Astrocyte of the cerebellum (primary cell): ENCODE measurements around the gene PDGFRA.
A peak's percentile ranks its signal among the peaks of the same experiment; 100 is the strongest.

Experiments
- DNase-seq: peaks from one replicate; pipeline ENCODE4 v3.0.0-alpha.2; 2011; ENCODE audit warnings: low read depth
- H3K4me3 ChIP-seq: 2 replicates; pipeline ENCODE4 v1.5.1; 2011; ENCODE audit warnings: mild to moderate bottlenecking, low read depth, low read length, moderate library complexity
- in situ Hi-C: cut with HindIII; loops from 2 replicates; pipeline ENCODE4 v1.10.0; 2017; ENCODE audit warnings: low sequenced_read_pairs
- TF ChIP-seq, protein P1 (sequence below): IDR thresholded peaks from 2 replicates; pipeline ENCODE4 v1.5.1; 2012; ENCODE audit warnings: low read length, low read depth, moderate library complexity, mild to moderate bottlenecking; ENCODE audit errors: missing control alignments

The PDGFRA gene

DNA sequence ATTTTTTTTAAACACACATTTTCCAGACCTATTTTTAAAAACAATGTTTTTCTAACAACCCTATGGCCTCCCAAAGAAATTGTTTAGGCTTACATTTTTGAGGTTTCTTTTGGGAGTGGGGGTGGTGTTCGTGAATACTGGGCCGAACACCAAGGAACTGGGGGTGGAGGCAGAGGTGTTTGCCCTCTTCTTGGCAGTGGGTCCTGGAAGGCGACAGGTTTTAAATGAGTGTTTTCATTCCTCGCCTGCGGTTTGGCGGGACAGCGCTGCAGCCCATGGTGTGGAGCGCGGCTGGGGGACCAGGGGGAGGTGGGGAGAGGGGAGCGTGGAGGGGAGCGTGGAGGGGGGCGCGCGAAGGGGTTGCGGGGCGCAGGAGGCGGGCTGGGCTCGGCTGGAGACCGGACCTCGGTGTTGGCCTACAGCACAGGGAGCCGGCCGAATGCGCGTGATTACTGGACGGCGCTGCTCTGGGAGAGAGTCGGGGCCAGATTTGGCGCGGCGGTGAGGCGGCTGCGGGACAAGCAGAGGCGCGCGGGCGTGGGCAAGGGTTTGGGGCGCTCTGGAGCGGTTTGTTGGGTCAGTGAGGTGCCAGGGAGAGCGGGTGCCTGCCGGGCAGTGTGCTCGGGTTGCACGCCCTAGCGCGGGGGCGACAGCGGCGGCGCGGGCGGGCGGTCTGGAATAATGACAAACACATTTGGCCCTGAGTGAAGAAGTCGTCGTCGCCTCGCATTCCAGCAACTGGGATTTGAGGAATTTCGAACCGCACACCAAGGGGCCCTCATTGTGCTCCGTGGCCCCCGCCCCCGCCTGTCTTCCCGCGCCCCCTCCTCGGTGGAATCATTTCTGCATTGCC lies 764 bp downstream of the PDGFRA start:
- TF ChIP-seq, protein P1, sequence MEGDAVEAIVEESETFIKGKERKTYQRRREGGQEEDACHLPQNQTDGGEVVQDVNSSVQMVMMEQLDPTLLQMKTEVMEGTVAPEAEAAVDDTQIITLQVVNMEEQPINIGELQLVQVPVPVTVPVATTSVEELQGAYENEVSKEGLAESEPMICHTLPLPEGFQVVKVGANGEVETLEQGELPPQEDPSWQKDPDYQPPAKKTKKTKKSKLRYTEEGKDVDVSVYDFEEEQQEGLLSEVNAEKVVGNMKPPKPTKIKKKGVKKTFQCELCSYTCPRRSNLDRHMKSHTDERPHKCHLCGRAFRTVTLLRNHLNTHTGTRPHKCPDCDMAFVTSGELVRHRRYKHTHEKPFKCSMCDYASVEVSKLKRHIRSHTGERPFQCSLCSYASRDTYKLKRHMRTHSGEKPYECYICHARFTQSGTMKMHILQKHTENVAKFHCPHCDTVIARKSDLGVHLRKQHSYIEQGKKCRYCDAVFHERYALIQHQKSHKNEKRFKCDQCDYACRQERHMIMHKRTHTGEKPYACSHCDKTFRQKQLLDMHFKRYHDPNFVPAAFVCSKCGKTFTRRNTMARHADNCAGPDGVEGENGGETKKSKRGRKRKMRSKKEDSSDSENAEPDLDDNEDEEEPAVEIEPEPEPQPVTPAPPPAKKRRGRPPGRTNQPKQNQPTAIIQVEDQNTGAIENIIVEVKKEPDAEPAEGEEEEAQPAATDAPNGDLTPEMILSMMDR: no peak
- H3K4me3 ChIP-seq: peak overlapping the region; percentile 69
- in situ Hi-C loops: no loop called here
- DNase-seq: no peak

DNA sequence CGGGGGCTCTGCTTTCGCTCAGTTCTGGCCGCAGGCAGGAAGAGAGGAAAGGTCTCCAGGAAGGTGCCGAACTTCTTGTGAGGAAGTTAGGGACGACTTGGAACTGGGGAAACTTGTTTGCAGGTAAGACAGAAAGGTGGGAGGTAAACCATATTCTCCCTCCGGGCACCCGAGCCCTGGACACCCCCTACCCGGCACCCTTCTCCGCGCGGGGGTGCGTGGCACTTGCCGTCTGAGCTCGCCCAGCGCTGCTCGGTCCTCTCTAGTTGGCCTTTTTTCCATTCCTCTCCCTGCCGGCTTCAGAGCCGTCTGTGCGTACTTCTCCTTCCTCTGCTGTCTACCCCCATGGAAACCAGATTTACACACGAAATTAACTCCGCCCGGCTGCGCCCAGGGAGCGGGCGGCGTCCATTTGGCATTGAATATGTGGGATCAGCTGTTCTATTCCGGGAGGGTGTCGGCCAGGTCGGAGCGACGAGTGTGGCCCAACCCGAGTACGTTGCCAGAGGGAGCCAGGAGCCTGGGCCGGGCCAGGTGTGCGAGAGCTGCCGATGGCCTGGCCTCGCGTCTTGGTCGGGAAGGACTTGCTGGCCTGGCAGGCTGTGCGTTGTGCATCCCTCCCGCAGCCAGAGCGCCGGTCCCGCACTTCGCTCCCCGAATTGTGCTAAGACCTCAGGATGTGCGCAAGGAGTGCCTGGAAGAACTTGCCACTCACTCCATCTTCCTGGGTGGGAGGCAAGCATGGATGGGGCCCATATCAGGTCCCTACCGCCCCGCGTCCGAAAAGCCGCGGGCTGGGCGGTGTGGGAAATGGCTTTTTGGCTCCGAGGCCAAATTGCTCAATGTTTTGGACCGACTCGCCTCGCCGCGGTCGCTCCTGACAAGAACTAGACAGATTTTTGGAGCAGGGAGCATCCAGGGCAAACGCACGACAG lies 1.7 kb downstream of the PDGFRA start:
- no peak for DNase-seq
- in situ Hi-C loops: no loop called here
- TF ChIP-seq, protein P1: no peak
- peak overlapping the region; percentile 69 for H3K4me3 ChIP-seq

DNA sequence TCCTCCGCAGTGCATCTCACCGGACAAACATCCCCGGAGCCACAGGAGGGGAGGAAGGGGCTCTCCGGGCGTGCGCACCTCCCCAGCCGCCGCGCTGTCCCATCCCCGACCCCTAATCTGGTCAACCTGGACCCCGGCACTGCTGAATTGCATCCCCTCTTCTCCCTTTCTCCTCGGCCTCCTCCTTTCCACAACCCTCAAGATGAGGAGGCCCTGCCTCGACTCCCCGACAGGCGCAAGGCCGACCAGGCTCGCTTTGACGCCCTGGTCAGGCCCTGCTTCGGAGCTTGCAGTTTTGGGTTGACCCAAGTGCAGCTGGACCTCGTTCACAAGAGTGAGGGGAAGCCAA lies 2.3 kb downstream of the PDGFRA start:
- TF ChIP-seq, protein P1: no peak
- no peak for DNase-seq
- peak overlapping the region; percentile 69 for H3K4me3 ChIP-seq
- in situ Hi-C loops: no loop called here

DNA sequence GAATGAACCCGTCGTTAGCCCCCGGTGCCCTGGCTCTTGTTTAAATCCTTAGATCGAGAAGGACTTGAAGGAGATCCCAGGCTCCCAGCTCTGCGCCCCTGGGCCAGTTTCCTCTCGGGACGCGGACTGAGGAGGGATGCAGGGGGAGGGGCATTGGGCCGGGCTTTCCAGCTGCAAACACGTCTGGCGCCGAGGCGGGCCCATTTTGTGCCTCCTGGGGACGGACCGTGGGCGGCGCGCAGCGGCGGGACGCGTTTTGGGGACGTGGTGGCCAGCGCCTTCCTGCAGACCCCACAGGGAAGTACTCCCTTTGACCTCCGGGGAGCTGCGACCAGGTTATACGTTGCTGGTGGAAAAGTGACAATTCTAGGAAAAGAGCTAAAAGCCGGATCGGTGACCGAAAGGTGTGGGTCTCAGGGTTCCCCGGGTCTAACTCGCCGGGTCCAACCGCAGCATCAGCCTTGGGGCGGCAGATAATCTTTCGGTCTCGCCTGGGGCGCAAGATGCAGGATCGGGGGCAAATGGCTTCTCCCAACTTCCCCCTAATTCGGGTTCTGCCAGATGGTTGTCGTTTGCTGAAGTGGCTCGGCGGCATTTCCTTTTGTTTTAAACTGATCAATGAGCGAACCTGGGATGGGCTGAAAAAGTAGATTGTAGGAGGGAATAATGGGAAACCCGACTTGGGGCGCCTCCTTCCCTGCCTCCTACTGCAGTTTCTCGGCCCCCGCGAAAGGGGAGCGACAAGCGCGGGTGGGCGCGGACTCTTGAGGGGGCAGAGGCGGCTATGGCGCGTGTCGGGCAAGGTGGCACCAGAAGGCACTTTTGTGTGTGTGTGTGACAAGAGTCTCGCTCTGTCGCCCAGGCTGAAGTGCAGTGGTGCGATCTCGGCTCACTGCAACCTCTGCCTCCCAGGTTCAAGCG lies 2.9 kb downstream of the PDGFRA start:
- TF ChIP-seq, protein P1: no peak
- in situ Hi-C loops: no loop called here
- H3K4me3 ChIP-seq: peak overlapping the region; percentile 69
- no peak for DNase-seq

DNA sequence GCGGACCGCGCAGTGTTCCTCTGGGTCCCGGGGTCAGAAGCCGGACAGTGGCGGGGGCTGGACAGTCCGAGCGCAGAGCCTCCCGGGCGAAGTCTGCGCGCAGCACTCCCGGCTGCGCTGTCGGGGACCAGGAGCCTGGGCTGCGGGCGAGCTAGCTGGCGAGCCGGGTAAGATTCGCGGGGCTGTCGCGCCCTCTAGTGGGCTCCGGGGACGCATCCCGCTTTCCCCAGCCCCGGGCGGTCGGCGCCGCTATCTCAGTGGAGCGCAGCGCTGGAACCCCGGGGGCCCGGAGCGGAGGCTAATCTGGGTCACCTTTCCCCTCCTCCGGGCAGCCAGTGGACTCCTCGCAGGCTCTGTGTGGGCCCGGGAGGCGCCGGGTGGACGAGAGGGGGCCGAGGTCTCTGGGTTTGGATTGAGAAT lies 4.2 kb downstream of the PDGFRA start:
- in situ Hi-C loops: no loop called here
- TF ChIP-seq, protein P1: peak; percentile 74
- peak overlapping the region; percentile 69 for H3K4me3 ChIP-seq
- DNase-seq: peak; percentile 68
